HepG2 (cell line): Measurements from ENCODE around the gene ZFYVE26. TPM values are rescaled to one million over a fixed set of nuclear protein-coding genes. Genes with fewer than 3 reads are reported as not detected.

Experiments
- BORCS8-MEF2B ChIP-seq: sonication (generic); formaldehyde crosslinking; IDR thresholded peaks from 2 replicates; pipeline ENCODE4 v1.8.0; 2022; ENCODE audit warnings: mild to moderate bottlenecking, missing genetic modification reagents
- KDM4B ChIP-seq: sonication (generic); formaldehyde crosslinking; IDR thresholded peaks from 2 replicates; pipeline ENCODE4 v1.4.0; 2020; ENCODE audit warnings: missing genetic modification reagents
- KMT2A ChIP-seq: sonication (generic); formaldehyde crosslinking; IDR thresholded peaks from 2 replicates; pipeline ENCODE4 v1.4.0; 2020; ENCODE audit warnings: missing genetic modification reagents
- MTA1 ChIP-seq: sonication (generic); formaldehyde crosslinking; IDR thresholded peaks from 2 replicates; pipeline ENCODE4 v1.4.0; 2020; ENCODE audit warnings: missing genetic modification reagents, mild to moderate bottlenecking, borderline replicate concordance
- MYC ChIP-seq: sonication (generic); formaldehyde crosslinking; IDR thresholded peaks from 2 replicates; pipeline ENCODE4 v1.9.0; 2021; ENCODE audit warnings: missing genetic modification reagents, borderline replicate concordance
- POGZ ChIP-seq: sonication (generic); formaldehyde crosslinking; IDR thresholded peaks from 2 replicates; pipeline ENCODE4 v1.4.0; 2020; ENCODE audit warnings: mild to moderate bottlenecking, missing genetic modification reagents
- SIN3B ChIP-seq: fragments of 150-350 bp; IDR thresholded peaks from 2 replicates; pipeline ENCODE4 v1.6.1; 2014; ENCODE audit warnings: low read length
- SP1 ChIP-seq, 2 experiments: fragments of 450-650 bp in 1 of 2; sonication (generic) in 1 of 2; formaldehyde crosslinking in 1 of 2; IDR thresholded peaks; 2 replicates each; pipeline versions ENCODE4 v1.4.0 to v1.6.1; 2016 to 2020; ENCODE audit warnings: missing genetic modification reagents in 1 of 2
- ZNF383 ChIP-seq: sonication (generic); formaldehyde crosslinking; IDR thresholded peaks from 2 replicates; pipeline ENCODE4 v1.4.0; 2020; ENCODE audit warnings: missing genetic modification reagents, mild to moderate bottlenecking, borderline replicate concordance
- ZNF749 ChIP-seq: sonication (generic); formaldehyde crosslinking; IDR thresholded peaks from 2 replicates; pipeline ENCODE4 v1.8.0; 2022; ENCODE audit warnings: mild to moderate bottlenecking, missing genetic modification reagents, moderate library complexity, borderline replicate concordance
- polyA plus RNA-seq, 8 experiments: library from polyadenylated mRNA; depleted of rRNA in 3 of 8; stranded (reverse) in 7 of 8; unstranded in 1 of 8; fragments of >200 nt; fragmentation: Illumina TruSeq in 4 of 8; extraction: Trizol in 4 of 8; gene quantifications; 2 replicates each; pipeline versions ENCODE4 v1.2.1 to v1.2.3, GENCODE V29; 2011 to 2016; ENCODE audit warnings: low read depth in 4 of 8, missing spikeins in 1 of 8, mixed read lengths in 1 of 8; ENCODE audit not compliant: insufficient read depth in 1 of 8
- total RNA-seq, 5 experiments: library from RNA; depleted of rRNA; stranded (reverse); fragments of >200 nt; fragmentation: Illumina TruSeq; extraction: Trizol; gene quantifications; 2 replicates each; pipeline ENCODE4 v1.2.3, GENCODE V29; 2016; ENCODE audit warnings: low read depth in 1 of 5
- TF ChIP-seq, protein P1 (sequence below): sonication (generic); formaldehyde crosslinking; IDR thresholded peaks from 2 replicates; pipeline ENCODE4 v1.4.0; 2020; ENCODE audit warnings: missing genetic modification reagents, borderline replicate concordance
- TF ChIP-seq, protein P2 (sequence below): IDR thresholded peaks from 2 replicates; pipeline ENCODE4 v1.6.1; 2016; ENCODE audit warnings: low read depth, missing genetic modification reagents, missing compliant biosample characterization
- TF ChIP-seq, protein P3 (sequence below): sonication (generic); formaldehyde crosslinking; IDR thresholded peaks from 2 replicates; pipeline ENCODE4 v1.4.0; 2020; ENCODE audit warnings: missing genetic modification reagents
- TF ChIP-seq, protein P4 (sequence below): sonication (generic); formaldehyde crosslinking; IDR thresholded peaks from 2 replicates; pipeline ENCODE4 v1.4.0; 2020; ENCODE audit warnings: low read depth, mild to moderate bottlenecking, missing genetic modification reagents

The ZFYVE26 gene
- total and polyA plus RNA-seq, 2 of the 13 experiments (the other 11 are each of a cell fraction or from before 2014, with no cell fraction given): 13.6 to 16.4 TPM

DNA sequence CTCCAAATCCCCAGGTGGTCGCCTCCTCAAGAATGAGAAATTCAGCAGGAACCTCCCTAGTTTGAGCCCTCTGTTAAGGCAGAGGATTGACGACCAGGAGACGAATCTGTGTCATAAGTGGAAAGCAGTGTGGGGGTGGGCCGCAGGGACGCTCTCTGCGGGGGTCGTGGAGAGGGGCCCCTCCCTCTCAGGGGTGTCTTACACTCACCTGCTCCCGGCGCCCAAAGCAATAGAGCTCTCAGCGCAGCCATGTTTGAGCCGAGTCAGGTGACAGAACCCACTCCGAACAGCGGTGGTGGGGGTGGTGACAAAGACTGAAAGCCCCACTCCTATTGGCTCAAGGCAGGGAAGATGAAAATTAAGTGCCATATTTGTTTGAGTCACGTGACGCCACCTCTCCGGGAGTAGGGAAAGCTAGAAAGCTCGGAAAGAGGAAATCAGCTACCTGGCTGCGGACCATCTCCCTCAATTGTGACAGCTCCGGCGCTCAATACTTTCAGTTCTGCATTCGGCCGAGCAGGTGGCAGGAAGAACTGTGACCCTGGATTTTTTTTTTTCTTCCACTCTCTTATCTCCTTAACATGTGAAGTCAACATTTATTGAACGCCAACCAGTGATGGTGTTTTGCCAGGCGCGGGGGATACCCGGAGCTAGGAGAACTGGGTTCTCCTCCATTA, at the start of gene ZFYVE26 (continued):
- TF ChIP-seq, protein P1, sequence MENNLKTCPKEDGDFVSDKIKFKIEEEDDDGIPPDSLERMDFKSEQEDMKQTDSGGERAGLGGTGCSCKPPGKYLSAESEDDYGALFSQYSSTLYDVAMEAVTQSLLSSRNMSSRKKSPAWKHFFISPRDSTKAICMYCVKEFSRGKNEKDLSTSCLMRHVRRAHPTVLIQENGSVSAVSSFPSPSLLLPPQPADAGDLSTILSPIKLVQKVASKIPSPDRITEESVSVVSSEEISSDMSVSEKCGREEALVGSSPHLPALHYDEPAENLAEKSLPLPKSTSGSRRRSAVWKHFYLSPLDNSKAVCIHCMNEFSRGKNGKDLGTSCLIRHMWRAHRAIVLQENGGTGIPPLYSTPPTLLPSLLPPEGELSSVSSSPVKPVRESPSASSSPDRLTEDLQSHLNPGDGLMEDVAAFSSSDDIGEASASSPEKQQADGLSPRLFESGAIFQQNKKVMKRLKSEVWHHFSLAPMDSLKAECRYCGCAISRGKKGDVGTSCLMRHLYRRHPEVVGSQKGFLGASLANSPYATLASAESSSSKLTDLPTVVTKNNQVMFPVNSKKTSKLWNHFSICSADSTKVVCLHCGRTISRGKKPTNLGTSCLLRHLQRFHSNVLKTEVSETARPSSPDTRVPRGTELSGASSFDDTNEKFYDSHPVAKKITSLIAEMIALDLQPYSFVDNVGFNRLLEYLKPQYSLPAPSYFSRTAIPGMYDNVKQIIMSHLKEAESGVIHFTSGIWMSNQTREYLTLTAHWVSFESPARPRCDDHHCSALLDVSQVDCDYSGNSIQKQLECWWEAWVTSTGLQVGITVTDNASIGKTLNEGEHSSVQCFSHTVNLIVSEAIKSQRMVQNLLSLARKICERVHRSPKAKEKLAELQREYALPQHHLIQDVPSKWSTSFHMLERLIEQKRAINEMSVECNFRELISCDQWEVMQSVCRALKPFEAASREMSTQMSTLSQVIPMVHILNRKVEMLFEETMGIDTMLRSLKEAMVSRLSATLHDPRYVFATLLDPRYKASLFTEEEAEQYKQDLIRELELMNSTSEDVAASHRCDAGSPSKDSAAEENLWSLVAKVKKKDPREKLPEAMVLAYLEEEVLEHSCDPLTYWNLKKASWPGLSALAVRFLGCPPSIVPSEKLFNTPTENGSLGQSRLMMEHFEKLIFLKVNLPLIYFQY: 0 out of 2 replicates have a peak, but pooled peaks have one; percentile 13
- TF ChIP-seq MTA1 (no peak), ZNF749 (CRISPR knock-in tag) (no peak), SP1 (IDR thresholded peaks at IDR 0.05) (no peak), SP1 (CRISPR knock-in tag; IDR thresholded peaks at IDR 0.05) (0 out of 2 replicates have a peak, but pooled peaks have one; percentile 8), ZNF383 (CRISPR knock-in tag) (no peak), KMT2A (peak; percentile 71), KDM4B (no peak), BORCS8-MEF2B (0 out of 2 replicates have a peak, but pooled peaks have one; percentile 30), SIN3B (peak; percentile 97), POGZ (CRISPR knock-in tag) (peak; percentile 88), MYC (peak; percentile 31; the same call in 1 of the 2 replicates)
- TF ChIP-seq, protein P2, sequence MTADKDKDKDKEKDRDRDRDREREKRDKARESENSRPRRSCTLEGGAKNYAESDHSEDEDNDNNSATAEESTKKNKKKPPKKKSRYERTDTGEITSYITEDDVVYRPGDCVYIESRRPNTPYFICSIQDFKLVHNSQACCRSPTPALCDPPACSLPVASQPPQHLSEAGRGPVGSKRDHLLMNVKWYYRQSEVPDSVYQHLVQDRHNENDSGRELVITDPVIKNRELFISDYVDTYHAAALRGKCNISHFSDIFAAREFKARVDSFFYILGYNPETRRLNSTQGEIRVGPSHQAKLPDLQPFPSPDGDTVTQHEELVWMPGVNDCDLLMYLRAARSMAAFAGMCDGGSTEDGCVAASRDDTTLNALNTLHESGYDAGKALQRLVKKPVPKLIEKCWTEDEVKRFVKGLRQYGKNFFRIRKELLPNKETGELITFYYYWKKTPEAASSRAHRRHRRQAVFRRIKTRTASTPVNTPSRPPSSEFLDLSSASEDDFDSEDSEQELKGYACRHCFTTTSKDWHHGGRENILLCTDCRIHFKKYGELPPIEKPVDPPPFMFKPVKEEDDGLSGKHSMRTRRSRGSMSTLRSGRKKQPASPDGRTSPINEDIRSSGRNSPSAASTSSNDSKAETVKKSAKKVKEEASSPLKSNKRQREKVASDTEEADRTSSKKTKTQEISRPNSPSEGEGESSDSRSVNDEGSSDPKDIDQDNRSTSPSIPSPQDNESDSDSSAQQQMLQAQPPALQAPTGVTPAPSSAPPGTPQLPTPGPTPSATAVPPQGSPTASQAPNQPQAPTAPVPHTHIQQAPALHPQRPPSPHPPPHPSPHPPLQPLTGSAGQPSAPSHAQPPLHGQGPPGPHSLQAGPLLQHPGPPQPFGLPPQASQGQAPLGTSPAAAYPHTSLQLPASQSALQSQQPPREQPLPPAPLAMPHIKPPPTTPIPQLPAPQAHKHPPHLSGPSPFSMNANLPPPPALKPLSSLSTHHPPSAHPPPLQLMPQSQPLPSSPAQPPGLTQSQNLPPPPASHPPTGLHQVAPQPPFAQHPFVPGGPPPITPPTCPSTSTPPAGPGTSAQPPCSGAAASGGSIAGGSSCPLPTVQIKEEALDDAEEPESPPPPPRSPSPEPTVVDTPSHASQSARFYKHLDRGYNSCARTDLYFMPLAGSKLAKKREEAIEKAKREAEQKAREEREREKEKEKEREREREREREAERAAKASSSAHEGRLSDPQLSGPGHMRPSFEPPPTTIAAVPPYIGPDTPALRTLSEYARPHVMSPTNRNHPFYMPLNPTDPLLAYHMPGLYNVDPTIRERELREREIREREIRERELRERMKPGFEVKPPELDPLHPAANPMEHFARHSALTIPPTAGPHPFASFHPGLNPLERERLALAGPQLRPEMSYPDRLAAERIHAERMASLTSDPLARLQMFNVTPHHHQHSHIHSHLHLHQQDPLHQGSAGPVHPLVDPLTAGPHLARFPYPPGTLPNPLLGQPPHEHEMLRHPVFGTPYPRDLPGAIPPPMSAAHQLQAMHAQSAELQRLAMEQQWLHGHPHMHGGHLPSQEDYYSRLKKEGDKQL (CRISPR knock-in tag): no peak
- TF ChIP-seq, protein P3, sequence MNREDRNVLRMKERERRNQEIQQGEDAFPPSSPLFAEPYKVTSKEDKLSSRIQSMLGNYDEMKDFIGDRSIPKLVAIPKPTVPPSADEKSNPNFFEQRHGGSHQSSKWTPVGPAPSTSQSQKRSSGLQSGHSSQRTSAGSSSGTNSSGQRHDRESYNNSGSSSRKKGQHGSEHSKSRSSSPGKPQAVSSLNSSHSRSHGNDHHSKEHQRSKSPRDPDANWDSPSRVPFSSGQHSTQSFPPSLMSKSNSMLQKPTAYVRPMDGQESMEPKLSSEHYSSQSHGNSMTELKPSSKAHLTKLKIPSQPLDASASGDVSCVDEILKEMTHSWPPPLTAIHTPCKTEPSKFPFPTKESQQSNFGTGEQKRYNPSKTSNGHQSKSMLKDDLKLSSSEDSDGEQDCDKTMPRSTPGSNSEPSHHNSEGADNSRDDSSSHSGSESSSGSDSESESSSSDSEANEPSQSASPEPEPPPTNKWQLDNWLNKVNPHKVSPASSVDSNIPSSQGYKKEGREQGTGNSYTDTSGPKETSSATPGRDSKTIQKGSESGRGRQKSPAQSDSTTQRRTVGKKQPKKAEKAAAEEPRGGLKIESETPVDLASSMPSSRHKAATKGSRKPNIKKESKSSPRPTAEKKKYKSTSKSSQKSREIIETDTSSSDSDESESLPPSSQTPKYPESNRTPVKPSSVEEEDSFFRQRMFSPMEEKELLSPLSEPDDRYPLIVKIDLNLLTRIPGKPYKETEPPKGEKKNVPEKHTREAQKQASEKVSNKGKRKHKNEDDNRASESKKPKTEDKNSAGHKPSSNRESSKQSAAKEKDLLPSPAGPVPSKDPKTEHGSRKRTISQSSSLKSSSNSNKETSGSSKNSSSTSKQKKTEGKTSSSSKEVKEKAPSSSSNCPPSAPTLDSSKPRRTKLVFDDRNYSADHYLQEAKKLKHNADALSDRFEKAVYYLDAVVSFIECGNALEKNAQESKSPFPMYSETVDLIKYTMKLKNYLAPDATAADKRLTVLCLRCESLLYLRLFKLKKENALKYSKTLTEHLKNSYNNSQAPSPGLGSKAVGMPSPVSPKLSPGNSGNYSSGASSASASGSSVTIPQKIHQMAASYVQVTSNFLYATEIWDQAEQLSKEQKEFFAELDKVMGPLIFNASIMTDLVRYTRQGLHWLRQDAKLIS (CRISPR knock-in tag): no peak
- TF ChIP-seq, protein P4, sequence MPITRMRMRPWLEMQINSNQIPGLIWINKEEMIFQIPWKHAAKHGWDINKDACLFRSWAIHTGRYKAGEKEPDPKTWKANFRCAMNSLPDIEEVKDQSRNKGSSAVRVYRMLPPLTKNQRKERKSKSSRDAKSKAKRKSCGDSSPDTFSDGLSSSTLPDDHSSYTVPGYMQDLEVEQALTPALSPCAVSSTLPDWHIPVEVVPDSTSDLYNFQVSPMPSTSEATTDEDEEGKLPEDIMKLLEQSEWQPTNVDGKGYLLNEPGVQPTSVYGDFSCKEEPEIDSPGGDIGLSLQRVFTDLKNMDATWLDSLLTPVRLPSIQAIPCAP (CRISPR knock-in tag): no peak
